SK-N-SH treated with all-trans-retinoic acid at 6 μM for 48 hours (cell line): ENCODE measurements around the gene ENO2.
"Not testable (repeated sequence)": the region's sequence is repeated elsewhere in the genome, so short reads cannot be mapped to it uniquely, and the experiment has no call there.

Experiments used
- ATAC-seq: fragments of 200-7000 bp; cut with Tn5 transposase; 3 replicates; pipeline ENCODE4 v1.9.1; 2020; ENCODE audit warnings: mild to moderate bottlenecking, moderate library complexity
- ARNTL ChIP-seq: fragments of 450-650 bp; formaldehyde crosslinking; IDR thresholded peaks from 2 replicates; pipeline ENCODE4 v1.5.0; 2020; ENCODE audit warnings: low read depth, mild to moderate bottlenecking, moderate library complexity, borderline replicate concordance
- BACH2 ChIP-seq: fragments of 250-450 bp; sonication (Bioruptor Pico); IDR thresholded peaks from 2 replicates; pipeline ENCODE4 v1.9.0; 2021; ENCODE audit warnings: mild to moderate bottlenecking, borderline replicate concordance
- CREB5 ChIP-seq: fragments of 250-450 bp; sonication (Bioruptor Pico); IDR thresholded peaks from 2 replicates; pipeline ENCODE4 v1.5.1; 2020; ENCODE audit warnings: low read depth, mild to moderate bottlenecking, moderate library complexity
- CSDC2 ChIP-seq: fragments of 250-450 bp; sonication (Bioruptor Pico); IDR thresholded peaks from 2 replicates; pipeline ENCODE4 v1.5.0; 2020; ENCODE audit warnings: mild to moderate bottlenecking, moderate library complexity
- CSRNP3 ChIP-seq: fragments of 250-450 bp; sonication (Bioruptor Pico); IDR thresholded peaks from 2 replicates; pipeline ENCODE4 v1.5.1; 2021; ENCODE audit warnings: mild to moderate bottlenecking, moderate library complexity
- ESRRG ChIP-seq: fragments of 250-450 bp; sonication (Bioruptor Pico); IDR thresholded peaks from 2 replicates; pipeline ENCODE4 v1.6.1; 2021; ENCODE audit warnings: mild to moderate bottlenecking
- GLIS3 ChIP-seq: fragments of 250-450 bp; sonication (Bioruptor Pico); IDR thresholded peaks from 2 replicates; pipeline ENCODE4 v1.5.0; 2020; ENCODE audit warnings: mild to moderate bottlenecking, moderate library complexity
- ISL1 ChIP-seq: fragments of 250-450 bp; sonication (Bioruptor Pico); IDR thresholded peaks from 2 replicates; pipeline ENCODE4 v2.1.2; 2022; ENCODE audit warnings: mild to moderate bottlenecking, moderate library complexity
- OSR1 ChIP-seq: fragments of 250-450 bp; sonication (Bioruptor Pico); IDR thresholded peaks from 2 replicates; pipeline ENCODE4 v1.8.0; 2022; ENCODE audit warnings: moderate library complexity, mild to moderate bottlenecking, inconsistent platforms
- PPARA ChIP-seq: fragments of 250-450 bp; sonication (Bioruptor Pico); IDR thresholded peaks from 2 replicates; pipeline ENCODE4 v1.5.0; 2020; ENCODE audit warnings: mild to moderate bottlenecking, borderline replicate concordance
- RARB ChIP-seq: fragments of 250-450 bp; sonication (Bioruptor Pico); IDR thresholded peaks from 2 replicates; pipeline ENCODE4 v1.8.0; 2021; ENCODE audit warnings: mild to moderate bottlenecking, moderate library complexity
- TOX ChIP-seq: fragments of 250-450 bp; sonication (Bioruptor Pico); IDR thresholded peaks from 2 replicates; pipeline ENCODE4 v1.8.0; 2021; ENCODE audit warnings: mild to moderate bottlenecking, moderate library complexity, borderline replicate concordance
- ZC3H10 ChIP-seq: fragments of 250-450 bp; sonication (Bioruptor Pico); IDR thresholded peaks from 2 replicates; pipeline ENCODE4 v1.5.1; 2021; ENCODE audit warnings: mild to moderate bottlenecking, moderate library complexity
- ZFP3 ChIP-seq: fragments of 250-450 bp; sonication (Bioruptor Pico); IDR thresholded peaks from 2 replicates; pipeline ENCODE4 v1.5.0; 2020; ENCODE audit warnings: mild to moderate bottlenecking, moderate library complexity
- ZFP30 ChIP-seq: fragments of 450-650 bp; formaldehyde crosslinking; IDR thresholded peaks from 2 replicates; pipeline ENCODE4 v1.5.0; 2022; ENCODE audit warnings: mild to moderate bottlenecking, moderate library complexity
- ZNF565 ChIP-seq: fragments of 450-650 bp; formaldehyde crosslinking; conservative IDR thresholded peaks from 2 replicates; pipeline ENCODE4 v1.5.0; 2020; ENCODE audit warnings: low read depth, mild to moderate bottlenecking, moderate library complexity
- ZNF70 ChIP-seq: fragments of 450-650 bp; formaldehyde crosslinking; IDR thresholded peaks from 2 replicates; pipeline ENCODE4 v1.5.0; 2020; ENCODE audit warnings: mild to moderate bottlenecking, moderate library complexity
- ZNF8 ChIP-seq: fragments of 450-650 bp; formaldehyde crosslinking; IDR thresholded peaks from 2 replicates; pipeline ENCODE4 v1.5.0; 2020; ENCODE audit warnings: mild to moderate bottlenecking, moderate library complexity

The ENO2 gene

GRCh38 chr12:6914246-6914946 lies at the start of gene ENO2:
TSS of gene ENO2 (plus strand) at chr12:6914580. CDS start at chr12:6915833, 1,253 bp downstream.
- peak; percentile 91 for ATAC-seq
- TF ChIP-seq ZFP3 (CRISPR knock-in tag) (no peak), ZNF70 (CRISPR knock-in tag) (no peak), TOX (CRISPR knock-in tag) (no peak), ISL1 (no peak), ZNF565 (CRISPR knock-in tag) (no peak), OSR1 (CRISPR knock-in tag) (no peak), CREB5 (CRISPR knock-in tag) (no peak), ESRRG (CRISPR knock-in tag) (no peak), ZFP30 (CRISPR knock-in tag) (no peak), CSDC2 (CRISPR knock-in tag) (no peak), GLIS3 (no peak)

GRCh38 chr12:6865307-6865706 lies 49.1 kb upstream of the ENO2 start:
- ATAC-seq, result not testable (repeated sequence)

- no peak for ATAC-seq
- TF ChIP-seq CSDC2 (CRISPR knock-in tag) (no peak), OSR1 (CRISPR knock-in tag) (no peak), ZNF8 (CRISPR knock-in tag) (no peak), CSRNP3 (CRISPR knock-in tag) (no peak), BACH2 (no peak), ZNF565 (CRISPR knock-in tag) (no peak), ZNF70 (CRISPR knock-in tag) (no peak), ISL1 (no peak), RARB (CRISPR knock-in tag) (no peak), CREB5 (CRISPR knock-in tag) (no peak), ARNTL (CRISPR knock-in tag) (no peak)
Measured at GRCh38 chr12:6866163-6866919, 48.0 kb upstream of the ENO2 start.

GRCh38 chr12:6866920-6867412 lies 47.4 kb upstream of the ENO2 start:
- peak; percentile 8 for ATAC-seq
- no peak for TF ChIP-seq CREB5 (CRISPR knock-in tag)
- TF ChIP-seq ZC3H10 (CRISPR knock-in tag), result no peak
- no peak for TF ChIP-seq ZNF8 (CRISPR knock-in tag)
- TF ChIP-seq CSDC2 (CRISPR knock-in tag), result no peak
- TF ChIP-seq GLIS3, result no peak
- no peak for TF ChIP-seq ZNF565 (CRISPR knock-in tag)

GRCh38 chr12:6867413-6868210 lies 46.8 kb upstream of the ENO2 start, which contains the start of gene TPI1:
TSS of gene TPI1 (plus strand) at chr12:6867531. CDS start at chr12:6867567, 36 bp downstream.
- TF ChIP-seq ESRRG (CRISPR knock-in tag) (no peak), ZC3H10 (CRISPR knock-in tag) (no peak), ZNF8 (CRISPR knock-in tag) (no peak), ZNF70 (CRISPR knock-in tag) (no peak), OSR1 (CRISPR knock-in tag) (no peak), PPARA (CRISPR knock-in tag) (no peak), CSDC2 (CRISPR knock-in tag) (no peak), BACH2 (no peak), ARNTL (CRISPR knock-in tag) (no peak)

More at GRCh38 chr12:6867413-6868210, 46.8 kb upstream of the ENO2 start, which contains the start of gene TPI1:
- ATAC-seq, result peak; percentile 79
